H1 (cell line): ENCODE data around the gene SH3PXD2A. TPM values are rescaled to one million over a fixed set of nuclear protein-coding genes. Genes with fewer than 3 reads are reported as not detected.

Experiments used
- CTCF ChIA-PET: fragments of 300-600 bp; sonication (Branson Sonifier 250); formaldehyde crosslinking; loops from one replicate; lab custom pipeline; 2021; ENCODE audit not compliant: partially characterized antibody; lab: Charles Lee
- POLR2A ChIA-PET: fragments of 300-600 bp; sonication (Branson Sonifier 250); formaldehyde crosslinking; loops from one replicate; lab custom pipeline; 2021; ENCODE audit warnings: inconsistent platforms; ENCODE audit not compliant: partially characterized antibody; lab: Charles Lee
- DNase-seq, 2 experiments: peaks; one replicate each; pipeline versions ENCODE4 v3.0.0 to v3.0.0-alpha.2; 2010 to 2022; ENCODE audit warnings: low spot score in 2 of 2, low read depth in 1 of 2, mixed read lengths in 1 of 2
- FAIRE-seq: peaks from 2 replicates; lab custom pipeline; 2011; peaks lifted over from hg19 to GRCh38; lab: Jason Lieb, UNC
- H2AFZ ChIP-seq: 2 replicates; pipeline ENCODE4 v1.8.1; 2012; ENCODE audit warnings: low read length, inconsistent platforms
- H2AK5ac ChIP-seq: 2 replicates; pipeline ENCODE4 v1.6.1; 2013; ENCODE audit warnings: low read depth, low read length
- H2BK120ac ChIP-seq: replicated peaks from 2 replicates; pipeline ENCODE3; 2013; ENCODE audit warnings: low read depth, low read length, inconsistent platforms
- H2BK12ac ChIP-seq: 2 replicates; pipeline ENCODE4 v1.6.1; 2013; ENCODE audit warnings: low read depth, low read length
- H2BK15ac ChIP-seq: 2 replicates; pipeline ENCODE4 v1.6.1; 2013; ENCODE audit warnings: low read length
- H2BK20ac ChIP-seq: 2 replicates; pipeline ENCODE4 v1.6.1; 2013; ENCODE audit warnings: low read length
- H2BK5ac ChIP-seq: 2 replicates; pipeline ENCODE4 v1.6.1; 2013; ENCODE audit warnings: low read depth, low read length
- H3K14ac ChIP-seq: 2 replicates; pipeline ENCODE4 v1.6.1; 2013; ENCODE audit warnings: inconsistent platforms; ENCODE audit not compliant: insufficient read length
- H3K18ac ChIP-seq: 2 replicates; pipeline ENCODE4 v1.6.1; 2013; ENCODE audit warnings: low read length; ENCODE audit errors: extremely low read depth
- H3K23ac ChIP-seq: 2 replicates; pipeline ENCODE4 v1.6.1; 2013; ENCODE audit warnings: inconsistent platforms; ENCODE audit not compliant: insufficient read length
- H3K23me2 ChIP-seq: 2 replicates; pipeline ENCODE4 v1.6.1; 2013; ENCODE audit warnings: low read depth, low read length
- H3K27ac ChIP-seq: 2 replicates; pipeline ENCODE4 v1.6.1; 2011; ENCODE audit warnings: low read depth, low read length, inconsistent platforms
- H3K27me3 ChIP-seq, 4 experiments: replicated peaks in 1 of 4; 1 replicate in 1 of 4; 2 replicates in 3 of 4; pipeline versions ENCODE4 v1.6.1 to v1.8.1; 2011 to 2013; ENCODE audit warnings: low read length in 3 of 4, mild to moderate bottlenecking in 3 of 4, inconsistent platforms in 2 of 4, mixed read lengths in 2 of 4, moderate library complexity in 1 of 4; ENCODE audit not compliant: control insufficient read depth in 3 of 4, insufficient read depth in 3 of 4; ENCODE audit errors: extremely low read depth in 1 of 4
- H3K36me3 ChIP-seq, 4 experiments: 2 replicates each; pipeline versions ENCODE4 v1.6.1 to v1.8.1; 2011 to 2013; ENCODE audit warnings: mild to moderate bottlenecking in 4 of 4, low read length in 3 of 4, moderate library complexity in 2 of 4, control low read depth in 1 of 4, inconsistent platforms in 1 of 4; ENCODE audit not compliant: insufficient read depth in 4 of 4, control insufficient read depth in 2 of 4
- H3K4ac ChIP-seq: replicated peaks from 2 replicates; pipeline ENCODE3; 2013; ENCODE audit warnings: low read length, low read depth, mixed read lengths, inconsistent platforms; ENCODE audit not compliant: insufficient read length
- H3K4me1 ChIP-seq, 4 experiments: replicated peaks in 1 of 4; 1 replicate in 1 of 4; 2 replicates in 3 of 4; pipeline versions ENCODE4 v1.6.1 to v1.8.1; 2011 to 2013; ENCODE audit warnings: low read length in 3 of 4, inconsistent platforms in 2 of 4, mixed read lengths in 1 of 4; ENCODE audit not compliant: insufficient read depth in 4 of 4, control insufficient read depth in 3 of 4
- H3K4me2 ChIP-seq, 2 experiments: 2 replicates each; pipeline versions ENCODE4 v1.6.1 to v1.8.1; 2011 to 2013; ENCODE audit warnings: low read depth in 2 of 2, low read length in 2 of 2, control low read depth in 1 of 2, inconsistent platforms in 1 of 2, mild to moderate bottlenecking in 1 of 2; ENCODE audit not compliant: insufficient read depth in 1 of 2
- H3K4me3 ChIP-seq, 4 experiments: fragments of 200-600, 300-600 bp in 1 of 4; sonication (generic), shearing (Covaris generic), sonication (Bioruptor Twin) in 1 of 4; 2 replicates each; pipeline versions ENCODE4 v1.5.1 to v1.8.1; 2011 to 2016; ENCODE audit warnings: low read length in 4 of 4, low read depth in 3 of 4, control low read depth in 2 of 4, inconsistent platforms in 2 of 4, mild to moderate bottlenecking in 2 of 4, mixed read lengths in 1 of 4, moderate library complexity in 1 of 4; ENCODE audit not compliant: insufficient read depth in 2 of 4; ENCODE audit errors: extremely low read depth in 1 of 4
- H3K56ac ChIP-seq: replicated peaks from 2 replicates; pipeline ENCODE3; 2013; ENCODE audit warnings: low read depth, mild to moderate bottlenecking, mixed read lengths, low read length, inconsistent platforms; ENCODE audit not compliant: insufficient read length
- H3K79me1 ChIP-seq: 2 replicates; pipeline ENCODE4 v1.6.1; 2013; ENCODE audit warnings: low read depth, low read length, control low read depth
- H3K79me2 ChIP-seq, 2 experiments: 2 replicates each; pipeline versions ENCODE4 v1.6.1 to v1.8.1; 2012 to 2013; ENCODE audit warnings: low read length in 2 of 2, mild to moderate bottlenecking in 2 of 2, inconsistent platforms in 1 of 2; ENCODE audit not compliant: insufficient read depth in 2 of 2, control insufficient read depth in 1 of 2
- H3K9ac ChIP-seq, 4 experiments: replicated peaks in 1 of 4; 1 replicate in 1 of 4; 2 replicates in 3 of 4; pipeline versions ENCODE4 v1.6.1 to v1.8.1; 2011 to 2013; ENCODE audit warnings: low read depth in 3 of 4, low read length in 3 of 4, control low read depth in 2 of 4, mild to moderate bottlenecking in 2 of 4, moderate library complexity in 2 of 4, inconsistent platforms in 1 of 4; ENCODE audit errors: extremely low read depth in 1 of 4
- H3K9me3 ChIP-seq, 2 experiments: 2 replicates each; pipeline versions ENCODE4 v1.6.1 to v1.8.1; 2012 to 2013; ENCODE audit warnings: mild to moderate bottlenecking in 2 of 2, moderate library complexity in 2 of 2, control low read depth in 1 of 2, inconsistent platforms in 1 of 2, low read depth in 1 of 2, low read length in 1 of 2, mixed read lengths in 1 of 2; ENCODE audit not compliant: insufficient read depth in 2 of 2
- H4K20me1 ChIP-seq, 2 experiments: replicated peaks in 1 of 2; 2 replicates each; pipeline versions ENCODE3 to v1.8.1; 2011 to 2013; ENCODE audit warnings: inconsistent platforms in 2 of 2, low read length in 2 of 2, mild to moderate bottlenecking in 1 of 2; ENCODE audit not compliant: insufficient read depth in 2 of 2, control insufficient read depth in 1 of 2
- H4K5ac ChIP-seq: 2 replicates; pipeline ENCODE4 v1.6.1; 2013; ENCODE audit warnings: low read length, low read depth, mixed read lengths, inconsistent platforms; ENCODE audit not compliant: insufficient read length
- H4K8ac ChIP-seq: 2 replicates; pipeline ENCODE4 v1.8.0; 2013; ENCODE audit warnings: mild to moderate bottlenecking, moderate library complexity, low read length, inconsistent platforms; ENCODE audit not compliant: insufficient read depth; ENCODE audit errors: extremely low read depth
- H4K91ac ChIP-seq: replicated peaks from 2 replicates; pipeline ENCODE3; 2013; ENCODE audit warnings: low read length, mixed read lengths, inconsistent platforms; ENCODE audit not compliant: insufficient read length
- ATF3 ChIP-seq: IDR thresholded peaks from 2 replicates; pipeline ENCODE4 v1.6.1; 2011; ENCODE audit warnings: low read depth, mild to moderate bottlenecking, low read length; ENCODE audit not compliant: insufficient read depth
- BACH1 ChIP-seq: IDR thresholded peaks from 2 replicates; pipeline ENCODE4 v1.6.1; 2012; ENCODE audit warnings: low read length, improper control_type of control experiment
- BRCA1 ChIP-seq: IDR thresholded peaks from 2 replicates; pipeline ENCODE4 v1.6.1; 2012; ENCODE audit warnings: low read depth, low read length, improper control_type of control experiment
- CBX5 ChIP-seq: fragments of 300-800, 300-1000 bp; sonication (generic); IDR thresholded peaks from 2 replicates; pipeline ENCODE4 v1.7.1; 2016; ENCODE audit warnings: antibody characterized with exemption, low read length, low read depth
- EGR1 ChIP-seq: IDR thresholded peaks from 2 replicates; pipeline ENCODE4 v1.6.1; 2011; ENCODE audit warnings: low read depth, low read length, borderline replicate concordance
- GTF2F1 ChIP-seq: IDR thresholded peaks from 2 replicates; pipeline ENCODE4 v1.6.1; 2012; ENCODE audit warnings: low read depth, low read length, improper control_type of control experiment, borderline replicate concordance
- MAFK ChIP-seq: IDR thresholded peaks from 2 replicates; pipeline ENCODE4 v1.6.1; 2012; ENCODE audit warnings: low read depth, mild to moderate bottlenecking, improper control_type of control experiment, low read length
- NRF1 ChIP-seq: IDR thresholded peaks from 2 replicates; pipeline ENCODE4 v1.6.1; 2011; ENCODE audit warnings: mild to moderate bottlenecking, low read depth, low read length, improper control_type of control experiment
- RNF2 ChIP-seq: fragments of 200-900, 300-1000 bp; sonication (generic); IDR thresholded peaks from 2 replicates; pipeline ENCODE4 v1.7.1; 2016; ENCODE audit warnings: borderline replicate concordance, low read depth, mild to moderate bottlenecking, antibody characterized with exemption, low read length; ENCODE audit not compliant: poor library complexity, severe bottlenecking; ENCODE audit errors: missing control alignments
- SAP30 ChIP-seq: fragments of 300-600 bp; sonication (generic); IDR thresholded peaks from 2 replicates; pipeline ENCODE4 v1.7.1; 2012; ENCODE audit warnings: low read length, moderate library complexity, mild to moderate bottlenecking, inconsistent platforms; ENCODE audit not compliant: insufficient read depth, insufficient replicate concordance
- SP1 ChIP-seq: IDR thresholded peaks from 2 replicates; pipeline ENCODE4 v1.6.1; 2011; ENCODE audit warnings: low read depth, low read length
- USF2 ChIP-seq: IDR thresholded peaks from 2 replicates; pipeline ENCODE4 v1.6.1; 2011; ENCODE audit warnings: low read length, improper control_type of control experiment
- WGBS, 2 experiments: shearing (Covaris generic) in 1 of 2; methylation state at CpG; one replicate each; pipeline versions ENCODE4 v1.1.6 to v1.1.7; 2013 to 2015; ENCODE audit warnings: low lambda C conversion rate in 2 of 2, mixed read lengths in 2 of 2, inconsistent platforms in 1 of 2, low coverage in 1 of 2, missing lambda C conversion rate in 1 of 2; ENCODE audit not compliant: insufficient replicate concordance in 2 of 2, insufficient coverage in 1 of 2, insufficient read length in 1 of 2; ENCODE audit errors: extremely low coverage in 1 of 2, missing lambda C conversion rate in 1 of 2; 5-methylcytosine and 5-hydroxymethylcytosine counted together
- polyA plus RNA-seq, 7 experiments: library from polyadenylated mRNA; depleted of rRNA in 3 of 7; stranded (reverse) in 5 of 7; unstranded in 2 of 7; fragments of >200 nt in 5 of 7; fragments of 200-250 nt in 2 of 7; gene quantifications; 1 replicate in 5 of 7; 2 replicates in 1 of 7; 4 replicates in 1 of 7; pipeline versions ENCODE4 v1.2.1 to v1.2.3, GENCODE V29; 2011 to 2013; ENCODE audit warnings: missing spikeins in 2 of 7, mixed read lengths in 2 of 7
- total RNA-seq: library from RNA; stranded (reverse); fragmentation: NEBNext Ultra II Directional; extraction: Animal tissue kit (Norgen Biotek cat#: 25700); gene quantifications from 2 replicates; pipeline ENCODE4 v1.2.1, GENCODE V29; 2021

The SH3PXD2A gene
- total and polyA plus RNA-seq, 2 of the 8 experiments (the other 6 are each of a cell fraction or from before 2014, with no cell fraction given), result 5.4 to 16.3 TPM

DNA sequence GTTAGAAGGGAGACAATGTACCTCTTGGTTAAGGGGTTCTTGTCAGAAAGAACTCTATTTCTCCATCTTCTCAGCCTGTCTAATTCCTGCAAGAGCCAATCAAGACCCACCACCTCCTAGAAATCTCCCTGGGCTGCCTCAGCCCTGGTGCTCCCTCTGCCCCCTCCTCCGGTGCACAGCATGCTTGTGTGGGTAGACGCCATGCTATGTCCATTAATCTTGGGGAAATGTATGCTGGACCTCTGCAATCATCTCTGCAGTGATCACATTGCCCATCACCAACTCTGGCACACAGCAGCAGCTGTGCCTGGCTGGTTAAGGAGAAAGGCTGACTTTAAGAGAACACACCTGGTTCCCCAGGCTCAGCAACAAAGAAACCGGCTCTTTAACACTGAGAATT, 37.3 kb downstream of the SH3PXD2A start:
- no peaks in the 10 kb centered on the region for H3K9me3 ChIP-seq
- no peak overlapping the region for H2BK5ac ChIP-seq
- H4K91ac ChIP-seq, result no peak overlapping the region
- 84% methylated on average over 3 of the region's 3 CpGs; no CpG with 5 or more reads in 1 of the 2 experiments for WGBS, 2 experiments
- no peak overlapping the region for H2BK20ac ChIP-seq
- no peaks in the 10 kb centered on the region for H3K79me1 ChIP-seq
- no peak overlapping the region for H3K4ac ChIP-seq
- DNase-seq, result no peak
- no peak overlapping the region for H4K8ac ChIP-seq
- no peak overlapping the region for H2BK12ac ChIP-seq
- H2BK120ac ChIP-seq, result no peak overlapping the region
- H2BK15ac ChIP-seq, result no peak overlapping the region
- no peak overlapping the region for H2AK5ac ChIP-seq
- no peak overlapping the region for H3K56ac ChIP-seq
- no peak for FAIRE-seq
- H3K23ac ChIP-seq, result no peak overlapping the region
- POLR2A ChIA-PET, result interaction anchor here (1.2 kb wide), 1 partner anchor 15 kb away, joined by 5 read pairs; no protein-coding TSS in a partner anchor
- no peaks in the 10 kb centered on the region for H3K36me3 ChIP-seq
- no peak overlapping the region for H4K5ac ChIP-seq
- CTCF ChIA-PET, result interaction anchor here (1.6 to 1.7 kb wide), 2 partner anchors 43 to 107 kb away, joined by 3 to 6 read pairs; no protein-coding TSS in a partner anchor
- H3K4me3 ChIP-seq, result no peak overlapping the region
- H3K23me2 ChIP-seq, result no peaks in the 10 kb centered on the region
- H3K4me1 ChIP-seq, result peaks cover 0 to 4% (median under 1%) of the 10 kb centered on the region in 4 experiments; a peak in 4 of 7 replicates
- no peaks in the 10 kb centered on the region for H4K20me1 ChIP-seq
- no peak overlapping the region for H3K14ac ChIP-seq
- no peaks in the 10 kb centered on the region for H3K79me2 ChIP-seq
- no peak overlapping the region for H3K4me2 ChIP-seq
- H2AFZ ChIP-seq, result no peak overlapping the region
- H3K27ac ChIP-seq, result no peak overlapping the region
- no peaks in the 10 kb centered on the region for H3K27me3 ChIP-seq
- H3K18ac ChIP-seq, result no peak overlapping the region
- no peak overlapping the region; a peak in 1 of 7 replicates for H3K9ac ChIP-seq
- TF ChIP-seq ATF3 (no peak), MAFK (no peak), SP1 (no peak), USF2 (no peak), EGR1 (no peak), NRF1 (no peak), RNF2 (no peak), SAP30 (no peak), BACH1 (no peak), CBX5 (no peak), BRCA1 (no peak), GTF2F1 (no peak)
